CD4-positive, alpha-beta T cell treated with Interleukin-6 for 4 hours (primary cell): ENCODE results near the gene GLIS1.
"Not testable (repeated sequence)": the region's sequence is repeated elsewhere in the genome, so short reads cannot be mapped to it uniquely, and the experiment has no call there.

Source experiments
- DNase-seq: peaks from one replicate; pipeline ENCODE4 v3.0.0-alpha.2; 2020; ENCODE audit warnings: mixed read lengths

The GLIS1 gene

GRCh38 chr1:53556657-53557227 lies 182.2 kb downstream of the GLIS1 start:
- no peak for DNase-seq

- not testable (repeated sequence) for DNase-seq
Observed at GRCh38 chr1:53555620-53556326, 183.2 kb downstream of the GLIS1 start.

- no peak for DNase-seq
Observed at GRCh38 chr1:53554592-53555305, 184.2 kb downstream of the GLIS1 start.

- no peak for DNase-seq
Observed at GRCh38 chr1:53553734-53554509, 185.0 kb downstream of the GLIS1 start.

- no peak for DNase-seq
Observed at GRCh38 chr1:53552981-53553733, 185.8 kb downstream of the GLIS1 start.

GRCh38 chr1:53552146-53552861 lies 186.7 kb downstream of the GLIS1 start:
- DNase-seq: no peak

- no peak for DNase-seq
Observed at GRCh38 chr1:53551428-53551995, 187.5 kb downstream of the GLIS1 start.

GRCh38 chr1:53550201-53550741 lies 188.7 kb downstream of the GLIS1 start:
- DNase-seq: no peak

- DNase-seq: no peak
Observed at GRCh38 chr1:53549781-53550180, 189.2 kb downstream of the GLIS1 start.

GRCh38 chr1:53549287-53549686 lies 189.7 kb downstream of the GLIS1 start:
- DNase-seq: no peak

- no peak for DNase-seq
Observed at GRCh38 chr1:53548031-53548491, 190.9 kb downstream of the GLIS1 start.

GRCh38 chr1:53547231-53547790 lies 191.7 kb downstream of the GLIS1 start:
- DNase-seq: no peak

- no peak for DNase-seq
Observed at GRCh38 chr1:53546409-53547155, 192.4 kb downstream of the GLIS1 start.

GRCh38 chr1:53545663-53546408 lies 193.1 kb downstream of the GLIS1 start:
- DNase-seq: no peak

GRCh38 chr1:53544728-53545515 lies 194.0 kb downstream of the GLIS1 start:
- no peak for DNase-seq

- no peak for DNase-seq
Observed at GRCh38 chr1:53543778-53544695, 194.9 kb downstream of the GLIS1 start.

- no peak for DNase-seq
Observed at GRCh38 chr1:53543130-53543777, 195.7 kb downstream of the GLIS1 start.
